Airway epithelial cell (primary cell): ENCODE measurements around the gene IRF2BPL. TPM values are rescaled to one million over a fixed set of nuclear protein-coding genes. Genes with fewer than 3 reads are reported as not detected.

ENCODE experiments used
- total RNA-seq: library from RNA; depleted of rRNA; stranded (reverse); fragments of >200 nt; gene quantifications from 2 replicates; pipeline ENCODE4 v1.2.3, GENCODE V29; 2015

IRF2BPL gene
- total RNA-seq = 29.6 and 37.4 TPM in 2 replicates

GRCh38 chr14:77028384-77029231, at the start of gene IRF2BPL:
TSS of gene IRF2BPL (minus strand) at chr14:77028708. CDS start at chr14:77027792, 916 bp downstream.

Other genes starting within 250 kb of the IRF2BPL start
- 6.8 and 13.2 TPM in 2 replicates for gene ANGEL1, start 215.8 kb downstream of the IRF2BPL start, total RNA-seq
- gene LRRC74A, start 202.3 kb downstream of the IRF2BPL start, total RNA-seq = not detected in 2 replicates
- gene CIPC, start 69.5 kb upstream of the IRF2BPL start, total RNA-seq = 13.1 and 16.5 TPM in 2 replicates
- not detected in 2 replicates for gene ZDHHC22, start 113.1 kb upstream of the IRF2BPL start, total RNA-seq
- gene TMEM63C, start 153.1 kb upstream of the IRF2BPL start, total RNA-seq = 22.3 and 28.5 TPM in 2 replicates
- gene NGB, start 242.5 kb upstream of the IRF2BPL start, total RNA-seq = 0.23 TPM in 1 of 2 replicates, not detected in the other